Fibroblast of mammary gland (primary cell): ENCODE measurements around the gene MIPEP.

Experiments used
- DNase-seq: peaks from one replicate; pipeline ENCODE4 v3.0.0-alpha.2; 2010; ENCODE audit warnings: low read depth
- H3K4me3 ChIP-seq: 2 replicates; pipeline ENCODE4 v1.5.1; 2011; ENCODE audit warnings: low read depth, mild to moderate bottlenecking, low read length, moderate library complexity; ENCODE audit not compliant: control insufficient read depth
- TF ChIP-seq, protein P1 (sequence below): conservative IDR thresholded peaks from 2 replicates; pipeline ENCODE4 v1.5.1; 2011; ENCODE audit warnings: low read depth, low read length, inconsistent platforms; ENCODE audit not compliant: control insufficient read depth, insufficient read depth

The MIPEP gene

DNA sequence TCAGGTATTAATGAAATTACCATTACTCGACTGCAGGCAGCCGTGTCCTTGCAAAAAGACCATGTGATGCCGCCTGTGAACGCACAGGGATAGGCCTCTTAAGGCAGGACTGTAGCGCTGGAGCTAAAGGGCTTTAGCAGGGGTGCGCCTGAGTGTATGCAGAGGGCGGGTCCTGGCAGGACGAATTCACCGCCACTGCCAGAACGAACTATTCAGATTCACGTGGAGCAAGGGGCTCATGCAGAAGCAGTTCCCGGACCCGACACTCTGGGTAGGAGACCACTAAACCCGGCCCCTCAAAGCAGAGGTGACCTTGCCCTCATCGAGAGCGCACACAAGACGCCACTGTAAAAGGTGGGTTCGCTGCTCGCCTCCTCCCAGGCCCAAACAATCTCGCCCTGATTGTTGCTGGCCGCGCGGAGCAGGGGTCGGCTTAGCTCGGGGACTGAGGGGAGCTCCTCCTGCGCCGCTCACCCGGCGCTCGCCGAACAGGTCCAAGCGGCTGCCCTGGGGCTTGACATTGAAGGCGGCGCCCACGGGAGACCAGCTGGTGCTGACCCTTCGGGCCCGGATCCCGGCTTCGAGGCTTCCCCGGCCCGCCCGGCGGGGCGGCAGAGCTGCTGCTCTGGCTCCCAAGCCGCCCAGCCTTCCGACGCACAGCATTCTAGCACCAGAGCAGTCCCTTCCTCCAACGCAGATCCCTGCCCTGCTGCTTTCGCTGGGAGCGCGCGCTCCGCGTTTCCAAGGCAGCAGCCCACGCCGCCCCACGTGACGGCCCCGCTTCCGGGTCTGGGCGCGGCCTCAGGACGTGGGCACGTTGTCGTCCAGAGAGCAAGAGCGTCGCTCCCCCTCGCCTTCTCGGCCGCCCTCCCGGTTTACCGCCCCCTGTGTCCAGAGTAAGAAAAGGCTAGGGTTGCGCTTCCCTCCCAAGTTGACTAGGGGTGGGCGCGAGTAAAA, at the start of gene MIPEP:
TSS of gene MIPEP (minus strand) at position 743 of the 957 bp plus-strand sequence. CDS start at position 663, 80 bp downstream.
- peak within 1 kb of the TSS; percentile 91 for H3K4me3 ChIP-seq
- peak; percentile 93 for DNase-seq
- TF ChIP-seq, protein P1, sequence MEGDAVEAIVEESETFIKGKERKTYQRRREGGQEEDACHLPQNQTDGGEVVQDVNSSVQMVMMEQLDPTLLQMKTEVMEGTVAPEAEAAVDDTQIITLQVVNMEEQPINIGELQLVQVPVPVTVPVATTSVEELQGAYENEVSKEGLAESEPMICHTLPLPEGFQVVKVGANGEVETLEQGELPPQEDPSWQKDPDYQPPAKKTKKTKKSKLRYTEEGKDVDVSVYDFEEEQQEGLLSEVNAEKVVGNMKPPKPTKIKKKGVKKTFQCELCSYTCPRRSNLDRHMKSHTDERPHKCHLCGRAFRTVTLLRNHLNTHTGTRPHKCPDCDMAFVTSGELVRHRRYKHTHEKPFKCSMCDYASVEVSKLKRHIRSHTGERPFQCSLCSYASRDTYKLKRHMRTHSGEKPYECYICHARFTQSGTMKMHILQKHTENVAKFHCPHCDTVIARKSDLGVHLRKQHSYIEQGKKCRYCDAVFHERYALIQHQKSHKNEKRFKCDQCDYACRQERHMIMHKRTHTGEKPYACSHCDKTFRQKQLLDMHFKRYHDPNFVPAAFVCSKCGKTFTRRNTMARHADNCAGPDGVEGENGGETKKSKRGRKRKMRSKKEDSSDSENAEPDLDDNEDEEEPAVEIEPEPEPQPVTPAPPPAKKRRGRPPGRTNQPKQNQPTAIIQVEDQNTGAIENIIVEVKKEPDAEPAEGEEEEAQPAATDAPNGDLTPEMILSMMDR = peak; percentile 69

- DNase-seq = peak; percentile 82
- no peak overlapping the region for H3K4me3 ChIP-seq
- TF ChIP-seq, protein P1 = no peak
Measured at GRCh38 chr13:23934520-23934919, 45.3 kb upstream of the MIPEP start.

DNA sequence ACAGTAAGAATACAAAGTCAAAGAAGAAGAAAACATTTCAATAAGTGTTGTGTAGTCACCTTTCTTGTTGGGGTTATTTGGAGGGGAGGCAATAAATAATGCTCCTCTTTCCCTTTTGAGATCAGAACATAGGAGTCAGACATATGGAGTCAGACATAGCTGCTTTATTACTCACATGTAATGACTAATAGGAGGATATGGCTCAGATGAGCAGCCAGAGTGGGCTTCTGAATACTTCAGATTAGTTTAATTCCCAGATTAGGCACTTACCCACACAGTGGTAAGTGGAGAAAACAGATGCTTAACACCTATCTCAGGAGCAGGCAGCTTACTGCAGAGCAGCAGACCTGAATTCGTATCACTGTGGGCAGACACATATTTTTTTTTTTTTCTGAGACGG, 39.8 kb upstream of the MIPEP start:
- TF ChIP-seq, protein P1 = no peak
- DNase-seq = peak; percentile 89

GRCh38 chr13:23923031-23923430, 33.8 kb upstream of the MIPEP start:
- no peak overlapping the region for H3K4me3 ChIP-seq
- no peak for DNase-seq
- TF ChIP-seq, protein P1 = no peak

More for the DNA sequence above, 39.8 kb upstream of the MIPEP start:
- H3K4me3 ChIP-seq = no peak overlapping the region

DNA sequence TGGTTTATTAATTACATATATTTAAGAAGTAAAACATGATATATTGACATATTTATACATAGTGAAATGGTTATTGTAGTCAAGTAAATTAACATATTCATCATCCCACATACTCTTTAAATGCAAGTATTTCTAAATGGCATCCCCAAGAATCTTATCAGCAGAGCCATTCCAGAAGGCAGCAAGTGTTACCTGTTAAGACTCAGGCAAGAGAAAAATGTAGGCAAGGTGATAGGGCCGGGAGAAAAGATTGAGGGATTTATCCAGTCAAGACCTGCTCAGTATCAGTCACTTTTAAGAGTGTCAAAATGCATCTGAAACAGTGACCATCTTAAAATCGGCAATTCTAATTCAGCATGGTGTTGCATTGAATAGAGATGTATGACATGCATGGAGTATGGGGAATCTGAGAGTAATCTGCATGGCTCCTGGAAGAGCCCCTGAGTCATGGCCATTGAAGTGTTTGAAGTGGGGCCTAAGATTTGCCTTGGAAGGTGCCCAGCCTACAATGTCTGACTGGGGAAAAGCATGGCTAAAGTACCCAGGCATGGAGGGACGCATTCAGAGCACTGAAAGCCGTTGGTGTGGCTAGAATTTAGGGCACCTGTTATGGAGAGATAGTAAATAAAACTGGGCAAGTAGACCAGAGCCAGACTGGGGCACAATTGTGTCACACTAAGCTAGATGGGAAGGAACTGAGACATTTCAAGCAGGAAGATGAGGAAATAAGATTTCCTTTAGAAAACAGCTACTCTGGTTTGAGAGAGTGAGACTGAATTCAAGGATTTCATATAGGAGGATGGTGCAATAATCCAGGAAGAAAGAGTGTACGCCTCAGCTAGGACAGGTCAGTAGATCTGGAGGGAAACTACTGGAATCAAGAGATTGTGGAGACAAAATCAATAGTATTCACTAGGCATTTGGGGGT, 33.1 kb upstream of the MIPEP start:
- DNase-seq = no peak
- TF ChIP-seq, protein P1 = no peak
- no peak overlapping the region for H3K4me3 ChIP-seq

- no peak overlapping the region for H3K4me3 ChIP-seq
- DNase-seq = peak; percentile 67
- TF ChIP-seq, protein P1 = peak; percentile 71
Measured at GRCh38 chr13:23921451-23921888, 32.3 kb upstream of the MIPEP start.
